ENCODE data around the gene ZNF445.

ZNF445 gene

GRCh38 chr3:44513513-44513912 is 36.0 kb upstream of the ZNF445 start:
- H3K27ac Mint-ChIP-seq = no peak overlapping the region
- peaks cover 10% of the 10 kb centered on the region for H3K9me3 Mint-ChIP-seq
- no peak for TF ChIP-seq CTCF (IDR thresholded peaks at IDR 0.05)
- H3K4me1 Mint-ChIP-seq = peaks cover 40% of the 10 kb centered on the region
- H3K27me3 Mint-ChIP-seq (ENCODE audit: low read depth, poor library complexity) = peaks cover 2% of the 10 kb centered on the region
- no peak for DNase-seq
- peaks cover 7% of the 10 kb centered on the region for H3K36me3 Mint-ChIP-seq (ENCODE audit: low read depth)
- H3K4me3 Mint-ChIP-seq = no peak overlapping the region

GRCh38 chr3:44511238-44511566 is 33.7 kb upstream of the ZNF445 start:
- H3K4me3 Mint-ChIP-seq = peak overlapping the region; percentile 97
- peak overlapping the region; percentile 100 for H3K27ac Mint-ChIP-seq
- peaks cover 5% of the 10 kb centered on the region for H3K27me3 Mint-ChIP-seq (ENCODE audit: low read depth, poor library complexity)
- peaks cover 30% of the 10 kb centered on the region for H3K36me3 Mint-ChIP-seq (ENCODE audit: low read depth)
- peaks cover 28% of the 10 kb centered on the region for H3K9me3 Mint-ChIP-seq
- H3K4me1 Mint-ChIP-seq = peaks cover 44% of the 10 kb centered on the region
- TF ChIP-seq CTCF (IDR thresholded peaks at IDR 0.05) = no peak
- no peak for DNase-seq

GRCh38 chr3:44510000-44510368 is 32.5 kb upstream of the ZNF445 start:
- Mint-ChIP-seq H3K36me3 (ENCODE audit: low read depth) (peaks cover 43% of the 10 kb centered on the region), H3K4me3 (peak overlapping the region; percentile 97), H3K27me3 (ENCODE audit: low read depth, poor library complexity) (peaks cover 5% of the 10 kb centered on the region), H3K27ac (peak overlapping the region; percentile 78), H3K4me1 (peaks cover 44% of the 10 kb centered on the region), H3K9me3 (peaks cover 40% of the 10 kb centered on the region)
- DNase-seq = no peak
- TF ChIP-seq CTCF (IDR thresholded peaks at IDR 0.05) = no peak

GRCh38 chr3:44509393-44509921 is 32.0 kb upstream of the ZNF445 start:
- peaks cover 43% of the 10 kb centered on the region for H3K9me3 Mint-ChIP-seq
- peaks cover 44% of the 10 kb centered on the region for H3K4me1 Mint-ChIP-seq
- no peak for TF ChIP-seq CTCF (IDR thresholded peaks at IDR 0.05)
- peaks cover 5% of the 10 kb centered on the region for H3K27me3 Mint-ChIP-seq (ENCODE audit: low read depth, poor library complexity)
- DNase-seq = no peak
- peak overlapping the region; percentile 97 for H3K4me3 Mint-ChIP-seq
- H3K36me3 Mint-ChIP-seq (ENCODE audit: low read depth) = peaks cover 44% of the 10 kb centered on the region
- H3K27ac Mint-ChIP-seq = no peak overlapping the region

GRCh38 chr3:44506961-44507360 is 29.5 kb upstream of the ZNF445 start:
- Mint-ChIP-seq H3K36me3 (ENCODE audit: low read depth) (peaks cover 67% of the 10 kb centered on the region), H3K4me3 (peak overlapping the region; percentile 23), H3K27ac (peak overlapping the region; percentile 43), H3K9me3 (peaks cover 65% of the 10 kb centered on the region), H3K27me3 (ENCODE audit: low read depth, poor library complexity) (peaks cover 5% of the 10 kb centered on the region), H3K4me1 (peaks cover 32% of the 10 kb centered on the region)
- DNase-seq = no peak
- no peak for TF ChIP-seq CTCF (IDR thresholded peaks at IDR 0.05)

- peaks cover 5% of the 10 kb centered on the region for H3K27me3 Mint-ChIP-seq (ENCODE audit: low read depth, poor library complexity)
- no peak for TF ChIP-seq CTCF (IDR thresholded peaks at IDR 0.05)
- H3K9me3 Mint-ChIP-seq = peaks cover 65% of the 10 kb centered on the region
- no peak for DNase-seq
- peaks cover 28% of the 10 kb centered on the region for H3K4me1 Mint-ChIP-seq
- H3K36me3 Mint-ChIP-seq (ENCODE audit: low read depth) = peaks cover 71% of the 10 kb centered on the region
- peak overlapping the region; percentile 43 for H3K27ac Mint-ChIP-seq
- peak overlapping the region; percentile 23 for H3K4me3 Mint-ChIP-seq
These were observed 29.1 kb upstream of the ZNF445 start for GRCh38 chr3:44506556-44506955.
